GM12892 (cell line): ENCODE measurements around the gene PPFIA3.

Experiments used
- POLR2A ChIP-seq: IDR thresholded peaks from 2 replicates; pipeline ENCODE4 v1.6.1; 2011; ENCODE audit warnings: low read depth, low read length, control low read depth
- TAF1 ChIP-seq: IDR thresholded peaks from 2 replicates; pipeline ENCODE4 v1.6.1; 2011; ENCODE audit warnings: low read depth, mild to moderate bottlenecking, control low read depth, low read length, borderline replicate concordance

DNA sequence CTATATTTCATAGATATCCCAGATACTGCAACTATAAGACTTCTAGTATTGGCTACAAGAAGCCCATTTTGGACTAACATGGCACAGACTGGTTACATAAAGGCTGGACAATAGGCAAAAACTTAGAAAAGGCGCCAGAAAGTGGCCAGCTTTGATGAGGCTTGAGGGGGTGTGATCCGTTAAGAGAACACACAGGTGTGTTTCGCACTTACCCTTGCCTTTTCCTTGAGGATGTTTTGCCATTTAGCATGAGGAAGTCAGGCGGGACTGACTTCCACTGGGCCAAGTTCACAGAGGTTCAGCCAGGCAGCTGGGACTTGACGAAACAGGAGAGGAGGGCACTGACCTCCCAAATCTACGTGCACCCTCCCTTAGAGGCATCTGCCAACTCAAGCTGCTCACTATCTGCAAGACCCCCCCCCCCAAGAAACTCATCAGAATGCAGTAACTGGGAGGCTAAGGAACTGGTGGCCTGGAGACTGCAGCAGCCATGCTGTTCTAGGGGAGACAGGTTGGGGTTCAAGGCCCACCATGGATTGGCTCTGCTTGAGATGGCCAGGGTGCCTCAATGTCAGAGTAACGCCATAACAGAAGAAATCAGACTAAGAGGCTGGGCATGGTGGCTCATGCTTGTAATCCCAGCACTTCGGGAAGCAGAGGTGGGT, 9.6 kb upstream of the PPFIA3 start:
- TF ChIP-seq POLR2A = no peak
- no peak for TF ChIP-seq TAF1
